HCT116 (cell line): ENCODE data around the gene GABRB3.

Source experiments
- EZH2 ChIP-seq: fragments of 200-600 bp; sonication (generic); IDR thresholded peaks from 2 replicates; pipeline ENCODE4 v1.6.1; 2017; ENCODE audit warnings: antibody characterized with exemption, mixed run types
- POLR2A ChIP-seq: IDR thresholded peaks from 2 replicates; pipeline ENCODE4 v1.7.0; 2011; ENCODE audit warnings: borderline replicate concordance; ENCODE audit not compliant: insufficient read depth, insufficient read length; ENCODE audit errors: extremely low read depth
- TF ChIP-seq, protein P1 (sequence below), 3 experiments: fragments of 200-600 bp in 1 of 3; sonication (generic) in 1 of 3; IDR thresholded peaks in 2 of 3; conservative IDR thresholded peaks in 1 of 3; 2 replicates each; pipeline ENCODE4 v1.5.1; 2012 to 2017; ENCODE audit warnings: low read depth in 2 of 3, low read length in 2 of 3, antibody characterized with exemption in 1 of 3, borderline replicate concordance in 1 of 3, control low read depth in 1 of 3, mild to moderate bottlenecking in 1 of 3, mixed read lengths in 1 of 3, mixed run types in 1 of 3, moderate library complexity in 1 of 3; ENCODE audit not compliant: insufficient read depth in 1 of 3

DNA sequence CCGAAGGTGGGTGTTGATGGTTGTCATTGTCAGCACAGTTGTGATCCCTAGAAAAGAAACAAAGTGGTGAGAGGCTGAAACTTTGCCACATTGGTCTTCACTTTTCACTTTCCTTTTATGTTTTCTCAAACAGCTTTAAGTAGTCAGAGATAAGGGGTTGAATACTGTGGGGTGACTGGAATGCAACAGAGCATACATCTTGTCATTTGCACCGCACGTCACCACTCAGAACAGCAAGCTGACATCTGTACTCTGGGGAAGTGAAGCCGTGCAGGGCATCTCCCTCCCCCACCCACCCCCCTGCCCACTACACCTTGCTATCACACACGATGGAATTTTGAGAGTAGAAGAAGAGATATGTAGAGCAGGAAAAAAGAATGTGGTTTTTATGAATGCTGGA, 211.7 kb downstream of the GABRB3 start:
- TF ChIP-seq POLR2A: no peak
- no peak for TF ChIP-seq EZH2
- TF ChIP-seq, protein P1, sequence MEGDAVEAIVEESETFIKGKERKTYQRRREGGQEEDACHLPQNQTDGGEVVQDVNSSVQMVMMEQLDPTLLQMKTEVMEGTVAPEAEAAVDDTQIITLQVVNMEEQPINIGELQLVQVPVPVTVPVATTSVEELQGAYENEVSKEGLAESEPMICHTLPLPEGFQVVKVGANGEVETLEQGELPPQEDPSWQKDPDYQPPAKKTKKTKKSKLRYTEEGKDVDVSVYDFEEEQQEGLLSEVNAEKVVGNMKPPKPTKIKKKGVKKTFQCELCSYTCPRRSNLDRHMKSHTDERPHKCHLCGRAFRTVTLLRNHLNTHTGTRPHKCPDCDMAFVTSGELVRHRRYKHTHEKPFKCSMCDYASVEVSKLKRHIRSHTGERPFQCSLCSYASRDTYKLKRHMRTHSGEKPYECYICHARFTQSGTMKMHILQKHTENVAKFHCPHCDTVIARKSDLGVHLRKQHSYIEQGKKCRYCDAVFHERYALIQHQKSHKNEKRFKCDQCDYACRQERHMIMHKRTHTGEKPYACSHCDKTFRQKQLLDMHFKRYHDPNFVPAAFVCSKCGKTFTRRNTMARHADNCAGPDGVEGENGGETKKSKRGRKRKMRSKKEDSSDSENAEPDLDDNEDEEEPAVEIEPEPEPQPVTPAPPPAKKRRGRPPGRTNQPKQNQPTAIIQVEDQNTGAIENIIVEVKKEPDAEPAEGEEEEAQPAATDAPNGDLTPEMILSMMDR (IDR thresholded peaks at IDR 0.05 in 2 of 3, conservative IDR thresholded peaks at IDR 0.05 in 1 of 3; ENCODE audit: borderline replicate concordance in 1 of 3, insufficient read depth in 1 of 3, low read depth in 2 of 3, low read length in 2 of 3): no peak
